Pons (tissue), 1 donor: ENCODE measurements around the gene SUPT5H.
"Not testable (repeated sequence)": the region's sequence is repeated elsewhere in the genome, so short reads cannot be mapped to it uniquely, and the experiment has no call there.

Experiments used
- DNase-seq: peaks from one replicate; pipeline ENCODE4 v3.0.0-alpha.2; 2016; ENCODE audit warnings: low spot score

The SUPT5H gene

GRCh38 chr19:39465956-39466747 lies 20.8 kb downstream of the SUPT5H start:
- no peak for DNase-seq

GRCh38 chr19:39467941-39468340 lies 22.6 kb downstream of the SUPT5H start:
- no peak for DNase-seq

- DNase-seq: no peak
These were observed 23.7 kb downstream of the SUPT5H start for GRCh38 chr19:39469036-39469435.

GRCh38 chr19:39469567-39469966 lies 24.2 kb downstream of the SUPT5H start:
- DNase-seq: no peak

GRCh38 chr19:39470724-39471339 lies 25.4 kb downstream of the SUPT5H start:
- no peak for DNase-seq

- DNase-seq: no peak
These were observed 26.6 kb downstream of the SUPT5H start for GRCh38 chr19:39471756-39472536.

GRCh38 chr19:39472746-39473442 lies 27.5 kb downstream of the SUPT5H start:
- no peak for DNase-seq

GRCh38 chr19:39473443-39473960 lies 28.1 kb downstream of the SUPT5H start:
- no peak for DNase-seq

GRCh38 chr19:39474139-39474620 lies 28.8 kb downstream of the SUPT5H start:
- no peak for DNase-seq

- DNase-seq: no peak
These were observed 30.4 kb downstream of the SUPT5H start for GRCh38 chr19:39475748-39476147.

GRCh38 chr19:39479319-39479801 lies 34.0 kb downstream of the SUPT5H start:
- not testable (repeated sequence) for DNase-seq

GRCh38 chr19:39479916-39480315 lies 34.5 kb downstream of the SUPT5H start:
- no peak for DNase-seq

GRCh38 chr19:39480337-39481228 lies 35.2 kb downstream of the SUPT5H start, which contains the start of gene TIMM50:
Gene TIMM50 (plus strand): TSS chr19:39480838. CDS start chr19:39480854, 16 bp downstream.
- peak; percentile 88 for DNase-seq

- no peak for DNase-seq
These were observed 35.8 kb downstream of the SUPT5H start for GRCh38 chr19:39481229-39481545.

- DNase-seq: no peak
These were observed 36.3 kb downstream of the SUPT5H start for GRCh38 chr19:39481676-39482075.

GRCh38 chr19:39483141-39483540 lies 37.8 kb downstream of the SUPT5H start:
- DNase-seq: no peak

GRCh38 chr19:39489756-39490155 lies 44.4 kb downstream of the SUPT5H start:
- no peak for DNase-seq

GRCh38 chr19:39492225-39492624 lies 46.8 kb downstream of the SUPT5H start:
- DNase-seq: no peak

- no peak for DNase-seq
These were observed 47.4 kb downstream of the SUPT5H start for GRCh38 chr19:39492788-39493187.

- DNase-seq: no peak
These were observed 49.3 kb downstream of the SUPT5H start for GRCh38 chr19:39494661-39495060.

GRCh38 chr19:39496063-39496462 lies 50.7 kb downstream of the SUPT5H start:
- no peak for DNase-seq
